HepG2 (cell line): ENCODE results near the gene RALY. TPM values are rescaled to one million over a fixed set of nuclear protein-coding genes. Genes with fewer than 3 reads are reported as not detected.

Experiments
- ELF4 ChIP-seq: sonication (generic); formaldehyde crosslinking; IDR thresholded peaks from 2 replicates; pipeline ENCODE4 v1.5.0; 2020; ENCODE audit warnings: missing genetic modification reagents, mild to moderate bottlenecking, moderate library complexity, borderline replicate concordance
- GABPB1 ChIP-seq: IDR thresholded peaks from 2 replicates; pipeline ENCODE4 v1.6.1; 2016; ENCODE audit warnings: mild to moderate bottlenecking, missing genetic modification reagents, moderate library complexity, missing compliant biosample characterization
- IKZF1 ChIP-seq: fragments of 450-650 bp; IDR thresholded peaks from 2 replicates; pipeline ENCODE4 v1.7.1; 2016
- KAT7 ChIP-seq: IDR thresholded peaks from 2 replicates; pipeline ENCODE4 v1.6.1; 2018; ENCODE audit warnings: borderline replicate concordance, missing compliant biosample characterization
- RARA ChIP-seq: IDR thresholded peaks from 2 replicates; pipeline ENCODE4 v1.6.1; 2016; ENCODE audit warnings: missing genetic modification reagents, missing compliant biosample characterization
- TEAD3 ChIP-seq: optimal IDR thresholded peaks from 2 replicates; pipeline ENCODE3; 2016; ENCODE audit warnings: borderline replicate concordance
- ZNF143 ChIP-seq: sonication (generic); formaldehyde crosslinking; IDR thresholded peaks from 2 replicates; pipeline ENCODE4 v1.4.0; 2020; ENCODE audit warnings: missing genetic modification reagents
- ZNF234 ChIP-seq: sonication (generic); formaldehyde crosslinking; conservative IDR thresholded peaks from 2 replicates; pipeline ENCODE4 v1.5.1; 2020; ENCODE audit warnings: mild to moderate bottlenecking, missing genetic modification reagents
- ZNF607 ChIP-seq: sonication (generic); formaldehyde crosslinking; IDR thresholded peaks from 2 replicates; pipeline ENCODE4 v1.5.1; 2020; ENCODE audit warnings: missing genetic modification reagents, mild to moderate bottlenecking, borderline replicate concordance
- ZNF713 ChIP-seq: sonication (generic); formaldehyde crosslinking; IDR thresholded peaks from 2 replicates; pipeline ENCODE4 v1.4.0; 2020; ENCODE audit warnings: mild to moderate bottlenecking, missing genetic modification reagents
- ZSCAN29 ChIP-seq: sonication (generic); formaldehyde crosslinking; conservative IDR thresholded peaks from 2 replicates; pipeline ENCODE4 v1.4.0; 2020; ENCODE audit warnings: mild to moderate bottlenecking, missing genetic modification reagents
- polyA plus RNA-seq, 8 experiments: library from polyadenylated mRNA; depleted of rRNA in 3 of 8; stranded (reverse) in 7 of 8; unstranded in 1 of 8; fragments of >200 nt; fragmentation: Illumina TruSeq in 4 of 8; extraction: Trizol in 4 of 8; gene quantifications; 2 replicates each; pipeline versions ENCODE4 v1.2.1 to v1.2.3, GENCODE V29; 2011 to 2016; ENCODE audit warnings: low read depth in 4 of 8, missing spikeins in 1 of 8, mixed read lengths in 1 of 8; ENCODE audit not compliant: insufficient read depth in 1 of 8
- total RNA-seq, 5 experiments: library from RNA; depleted of rRNA; stranded (reverse); fragments of >200 nt; fragmentation: Illumina TruSeq; extraction: Trizol; gene quantifications; 2 replicates each; pipeline ENCODE4 v1.2.3, GENCODE V29; 2016; ENCODE audit warnings: low read depth in 1 of 5
- TF ChIP-seq, protein P1 (sequence below): sonication (generic); formaldehyde crosslinking; IDR thresholded peaks from 2 replicates; pipeline ENCODE4 v1.5.1; 2020; ENCODE audit warnings: mild to moderate bottlenecking, missing genetic modification reagents, borderline replicate concordance
- TF ChIP-seq, protein P2 (sequence below): sonication (generic); formaldehyde crosslinking; IDR thresholded peaks from 2 replicates; pipeline ENCODE4 v1.4.0; 2020; ENCODE audit warnings: missing genetic modification reagents
- TF ChIP-seq, protein P3 (sequence below): sonication (generic); formaldehyde crosslinking; IDR thresholded peaks from 2 replicates; pipeline ENCODE4 v1.5.1; 2020; ENCODE audit warnings: mild to moderate bottlenecking, missing genetic modification reagents, moderate library complexity
- TF ChIP-seq, protein P4 (sequence below): sonication (generic); formaldehyde crosslinking; IDR thresholded peaks from 2 replicates; pipeline ENCODE4 v1.9.0; 2022; ENCODE audit warnings: low read depth, missing genetic modification reagents

The RALY gene
- total and polyA plus RNA-seq, 2 of the 13 experiments (the other 11 are each of a cell fraction or from before 2014, with no cell fraction given), result 178 to 186 TPM

DNA sequence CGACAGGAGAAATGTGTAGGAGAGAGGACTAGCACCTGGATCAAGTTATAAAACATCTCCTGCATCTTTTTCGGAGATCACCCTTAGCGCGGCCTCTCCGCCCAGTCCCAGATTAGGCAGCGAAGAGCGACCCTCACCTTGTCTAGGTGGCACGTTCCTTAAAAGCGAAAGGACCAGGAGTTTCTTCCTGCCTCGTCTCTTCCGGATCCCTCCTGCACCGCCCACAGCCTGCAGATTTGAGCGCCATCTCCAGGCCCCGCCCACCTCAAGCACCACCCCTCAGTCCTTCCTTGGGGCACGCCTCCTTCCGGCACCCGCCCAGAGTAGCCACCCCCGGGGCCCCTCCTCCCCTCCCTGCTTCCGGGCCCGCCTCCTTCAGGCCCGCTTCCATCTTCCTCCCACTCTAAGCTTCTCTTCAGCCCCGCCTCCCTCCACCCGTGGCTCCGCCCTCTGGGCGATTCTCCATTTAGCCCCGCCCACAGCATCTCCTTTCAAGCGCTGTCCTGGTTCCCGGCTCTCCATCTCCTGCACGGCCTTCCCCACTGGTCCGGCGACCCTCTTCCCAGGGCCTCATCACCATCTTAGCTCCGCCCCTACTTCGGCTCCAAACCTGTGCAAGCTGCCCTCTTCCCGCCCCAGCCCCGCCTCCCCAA, 662 bp upstream of the RALY start (continued):
- TF ChIP-seq, protein P1, sequence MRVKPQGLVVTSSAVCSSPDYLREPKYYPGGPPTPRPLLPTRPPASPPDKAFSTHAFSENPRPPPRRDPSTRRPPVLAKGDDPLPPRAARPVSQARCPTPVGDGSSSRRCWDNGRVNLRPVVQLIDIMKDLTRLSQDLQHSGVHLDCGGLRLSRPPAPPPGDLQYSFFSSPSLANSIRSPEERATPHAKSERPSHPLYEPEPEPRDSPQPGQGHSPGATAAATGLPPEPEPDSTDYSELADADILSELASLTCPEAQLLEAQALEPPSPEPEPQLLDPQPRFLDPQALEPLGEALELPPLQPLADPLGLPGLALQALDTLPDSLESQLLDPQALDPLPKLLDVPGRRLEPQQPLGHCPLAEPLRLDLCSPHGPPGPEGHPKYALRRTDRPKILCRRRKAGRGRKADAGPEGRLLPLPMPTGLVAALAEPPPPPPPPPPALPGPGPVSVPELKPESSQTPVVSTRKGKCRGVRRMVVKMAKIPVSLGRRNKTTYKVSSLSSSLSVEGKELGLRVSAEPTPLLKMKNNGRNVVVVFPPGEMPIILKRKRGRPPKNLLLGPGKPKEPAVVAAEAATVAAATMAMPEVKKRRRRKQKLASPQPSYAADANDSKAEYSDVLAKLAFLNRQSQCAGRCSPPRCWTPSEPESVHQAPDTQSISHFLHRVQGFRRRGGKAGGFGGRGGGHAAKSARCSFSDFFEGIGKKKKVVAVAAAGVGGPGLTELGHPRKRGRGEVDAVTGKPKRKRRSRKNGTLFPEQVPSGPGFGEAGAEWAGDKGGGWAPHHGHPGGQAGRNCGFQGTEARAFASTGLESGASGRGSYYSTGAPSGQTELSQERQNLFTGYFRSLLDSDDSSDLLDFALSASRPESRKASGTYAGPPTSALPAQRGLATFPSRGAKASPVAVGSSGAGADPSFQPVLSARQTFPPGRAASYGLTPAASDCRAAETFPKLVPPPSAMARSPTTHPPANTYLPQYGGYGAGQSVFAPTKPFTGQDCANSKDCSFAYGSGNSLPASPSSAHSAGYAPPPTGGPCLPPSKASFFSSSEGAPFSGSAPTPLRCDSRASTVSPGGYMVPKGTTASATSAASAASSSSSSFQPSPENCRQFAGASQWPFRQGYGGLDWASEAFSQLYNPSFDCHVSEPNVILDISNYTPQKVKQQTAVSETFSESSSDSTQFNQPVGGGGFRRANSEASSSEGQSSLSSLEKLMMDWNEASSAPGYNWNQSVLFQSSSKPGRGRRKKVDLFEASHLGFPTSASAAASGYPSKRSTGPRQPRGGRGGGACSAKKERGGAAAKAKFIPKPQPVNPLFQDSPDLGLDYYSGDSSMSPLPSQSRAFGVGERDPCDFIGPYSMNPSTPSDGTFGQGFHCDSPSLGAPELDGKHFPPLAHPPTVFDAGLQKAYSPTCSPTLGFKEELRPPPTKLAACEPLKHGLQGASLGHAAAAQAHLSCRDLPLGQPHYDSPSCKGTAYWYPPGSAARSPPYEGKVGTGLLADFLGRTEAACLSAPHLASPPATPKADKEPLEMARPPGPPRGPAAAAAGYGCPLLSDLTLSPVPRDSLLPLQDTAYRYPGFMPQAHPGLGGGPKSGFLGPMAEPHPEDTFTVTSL (CRISPR knock-in tag), result peak; percentile 52; the same call in 1 of the 2 replicates
- TF ChIP-seq ELF4 (CRISPR knock-in tag) (peak; percentile 94), IKZF1 (no peak), ZNF143 (CRISPR knock-in tag) (0 out of 2 replicates have a peak, but pooled peaks have one; percentile 15), ZNF234 (CRISPR knock-in tag) (no peak), ZNF607 (CRISPR knock-in tag) (peak; percentile 89; the same call in 1 of the 2 replicates), GABPB1 (peak; percentile 93), TEAD3 (CRISPR knock-in tag) (peak; percentile 13), KAT7 (CRISPR knock-in tag) (peak; percentile 89), RARA (CRISPR knock-in tag) (peak; percentile 24; the same call in 1 of the 2 replicates), ZNF713 (CRISPR knock-in tag) (0 out of 2 replicates have a peak, but pooled peaks have one; percentile 7), ZSCAN29 (CRISPR knock-in tag) (0 out of 2 replicates have a peak, but pooled peaks have one; percentile 56)
- TF ChIP-seq, protein P2, sequence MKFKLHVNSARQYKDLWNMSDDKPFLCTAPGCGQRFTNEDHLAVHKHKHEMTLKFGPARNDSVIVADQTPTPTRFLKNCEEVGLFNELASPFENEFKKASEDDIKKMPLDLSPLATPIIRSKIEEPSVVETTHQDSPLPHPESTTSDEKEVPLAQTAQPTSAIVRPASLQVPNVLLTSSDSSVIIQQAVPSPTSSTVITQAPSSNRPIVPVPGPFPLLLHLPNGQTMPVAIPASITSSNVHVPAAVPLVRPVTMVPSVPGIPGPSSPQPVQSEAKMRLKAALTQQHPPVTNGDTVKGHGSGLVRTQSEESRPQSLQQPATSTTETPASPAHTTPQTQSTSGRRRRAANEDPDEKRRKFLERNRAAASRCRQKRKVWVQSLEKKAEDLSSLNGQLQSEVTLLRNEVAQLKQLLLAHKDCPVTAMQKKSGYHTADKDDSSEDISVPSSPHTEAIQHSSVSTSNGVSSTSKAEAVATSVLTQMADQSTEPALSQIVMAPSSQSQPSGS (CRISPR knock-in tag), result 0 out of 2 replicates have a peak, but pooled peaks have one; percentile 33
- TF ChIP-seq, protein P3, sequence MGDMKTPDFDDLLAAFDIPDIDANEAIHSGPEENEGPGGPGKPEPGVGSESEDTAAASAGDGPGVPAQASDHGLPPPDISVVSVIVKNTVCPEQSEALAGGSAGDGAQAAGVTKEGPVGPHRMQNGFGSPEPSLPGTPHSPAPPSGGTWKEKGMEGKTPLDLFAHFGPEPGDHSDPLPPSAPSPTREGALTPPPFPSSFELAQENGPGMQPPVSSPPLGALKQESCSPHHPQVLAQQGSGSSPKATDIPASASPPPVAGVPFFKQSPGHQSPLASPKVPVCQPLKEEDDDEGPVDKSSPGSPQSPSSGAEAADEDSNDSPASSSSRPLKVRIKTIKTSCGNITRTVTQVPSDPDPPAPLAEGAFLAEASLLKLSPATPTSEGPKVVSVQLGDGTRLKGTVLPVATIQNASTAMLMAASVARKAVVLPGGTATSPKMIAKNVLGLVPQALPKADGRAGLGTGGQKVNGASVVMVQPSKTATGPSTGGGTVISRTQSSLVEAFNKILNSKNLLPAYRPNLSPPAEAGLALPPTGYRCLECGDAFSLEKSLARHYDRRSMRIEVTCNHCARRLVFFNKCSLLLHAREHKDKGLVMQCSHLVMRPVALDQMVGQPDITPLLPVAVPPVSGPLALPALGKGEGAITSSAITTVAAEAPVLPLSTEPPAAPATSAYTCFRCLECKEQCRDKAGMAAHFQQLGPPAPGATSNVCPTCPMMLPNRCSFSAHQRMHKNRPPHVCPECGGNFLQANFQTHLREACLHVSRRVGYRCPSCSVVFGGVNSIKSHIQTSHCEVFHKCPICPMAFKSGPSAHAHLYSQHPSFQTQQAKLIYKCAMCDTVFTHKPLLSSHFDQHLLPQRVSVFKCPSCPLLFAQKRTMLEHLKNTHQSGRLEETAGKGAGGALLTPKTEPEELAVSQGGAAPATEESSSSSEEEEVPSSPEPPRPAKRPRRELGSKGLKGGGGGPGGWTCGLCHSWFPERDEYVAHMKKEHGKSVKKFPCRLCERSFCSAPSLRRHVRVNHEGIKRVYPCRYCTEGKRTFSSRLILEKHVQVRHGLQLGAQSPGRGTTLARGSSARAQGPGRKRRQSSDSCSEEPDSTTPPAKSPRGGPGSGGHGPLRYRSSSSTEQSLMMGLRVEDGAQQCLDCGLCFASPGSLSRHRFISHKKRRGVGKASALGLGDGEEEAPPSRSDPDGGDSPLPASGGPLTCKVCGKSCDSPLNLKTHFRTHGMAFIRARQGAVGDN (CRISPR knock-in tag), result peak; percentile 72; the same call in 1 of the 2 replicates
- TF ChIP-seq, protein P4, sequence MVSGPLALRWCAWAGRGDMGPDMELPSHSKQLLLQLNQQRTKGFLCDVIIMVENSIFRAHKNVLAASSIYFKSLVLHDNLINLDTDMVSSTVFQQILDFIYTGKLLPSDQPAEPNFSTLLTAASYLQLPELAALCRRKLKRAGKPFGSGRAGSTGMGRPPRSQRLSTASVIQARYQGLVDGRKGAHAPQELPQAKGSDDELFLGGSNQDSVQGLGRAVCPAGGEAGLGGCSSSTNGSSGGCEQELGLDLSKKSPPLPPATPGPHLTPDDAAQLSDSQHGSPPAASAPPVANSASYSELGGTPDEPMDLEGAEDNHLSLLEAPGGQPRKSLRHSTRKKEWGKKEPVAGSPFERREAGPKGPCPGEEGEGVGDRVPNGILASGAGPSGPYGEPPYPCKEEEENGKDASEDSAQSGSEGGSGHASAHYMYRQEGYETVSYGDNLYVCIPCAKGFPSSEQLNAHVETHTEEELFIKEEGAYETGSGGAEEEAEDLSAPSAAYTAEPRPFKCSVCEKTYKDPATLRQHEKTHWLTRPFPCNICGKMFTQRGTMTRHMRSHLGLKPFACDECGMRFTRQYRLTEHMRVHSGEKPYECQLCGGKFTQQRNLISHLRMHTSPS (CRISPR knock-in tag), result 0 out of 2 replicates have a peak, but pooled peaks have one; percentile 42
